Kidney glomerular epithelial cell (primary cell): ENCODE data around the gene SLC25A29.
"Not testable (repeated sequence)": the region's sequence is repeated elsewhere in the genome, so short reads cannot be mapped to it uniquely, and the experiment has no call there.

Experiments used
- DNase-seq: peaks from one replicate; lab custom pipeline; 2025; lab: John Stamatoyannopoulos, UW

Gene SLC25A29

DNA sequence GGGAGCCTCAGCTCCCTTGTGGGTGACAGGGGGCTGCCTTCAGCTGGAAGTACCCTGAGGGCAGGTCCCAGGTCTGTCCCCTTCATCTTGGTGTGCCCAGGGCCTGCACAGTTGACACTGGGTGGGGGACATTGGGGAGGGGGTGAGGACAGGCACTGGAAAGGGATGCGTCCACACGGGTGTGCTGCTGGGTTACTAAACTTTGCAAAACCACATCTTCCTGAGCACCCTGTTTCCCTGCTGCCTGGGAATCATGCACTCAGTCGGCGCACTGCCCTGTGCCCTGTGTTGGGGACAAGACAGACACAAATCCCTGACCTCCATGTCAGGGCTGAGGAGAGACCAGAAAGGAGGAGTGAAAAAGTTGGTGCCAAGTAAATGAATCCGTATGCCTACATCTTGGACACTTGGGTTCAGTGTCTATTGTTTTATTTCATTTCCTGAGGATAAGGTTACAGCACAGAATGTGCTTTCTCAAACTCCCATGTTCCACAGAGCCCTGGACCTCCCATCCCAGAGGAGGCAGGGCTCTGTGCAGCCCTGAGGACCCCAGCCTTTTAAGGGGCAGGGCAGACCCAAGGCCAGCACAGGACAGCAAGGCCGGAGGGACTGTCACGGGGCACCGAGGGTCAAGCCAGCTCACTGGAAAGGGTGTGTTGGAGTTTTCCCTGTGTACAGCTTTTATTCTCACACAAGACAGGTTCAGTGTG is 2.9 kb upstream of the SLC25A29 start:
- no peak for DNase-seq

DNA sequence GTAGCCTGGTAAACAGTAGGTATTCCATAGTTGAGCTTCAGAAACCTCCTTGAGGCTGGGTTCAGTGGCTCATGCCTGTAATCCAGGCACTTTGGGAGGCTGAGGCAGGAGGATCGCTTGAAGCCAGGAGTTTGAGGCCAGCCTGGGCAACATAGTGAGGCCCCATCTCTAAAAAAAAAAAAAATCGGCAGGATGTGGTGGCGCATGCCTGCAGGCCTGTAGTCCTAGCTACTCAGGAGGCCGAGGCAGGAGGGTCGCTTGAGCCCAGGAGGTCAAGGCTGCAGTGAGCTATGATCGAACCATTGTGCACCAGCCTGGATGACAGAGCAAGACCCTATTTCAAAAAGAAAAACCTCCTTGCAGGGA is 2.2 kb upstream of the SLC25A29 start:
- DNase-seq = not testable (repeated sequence)

DNA sequence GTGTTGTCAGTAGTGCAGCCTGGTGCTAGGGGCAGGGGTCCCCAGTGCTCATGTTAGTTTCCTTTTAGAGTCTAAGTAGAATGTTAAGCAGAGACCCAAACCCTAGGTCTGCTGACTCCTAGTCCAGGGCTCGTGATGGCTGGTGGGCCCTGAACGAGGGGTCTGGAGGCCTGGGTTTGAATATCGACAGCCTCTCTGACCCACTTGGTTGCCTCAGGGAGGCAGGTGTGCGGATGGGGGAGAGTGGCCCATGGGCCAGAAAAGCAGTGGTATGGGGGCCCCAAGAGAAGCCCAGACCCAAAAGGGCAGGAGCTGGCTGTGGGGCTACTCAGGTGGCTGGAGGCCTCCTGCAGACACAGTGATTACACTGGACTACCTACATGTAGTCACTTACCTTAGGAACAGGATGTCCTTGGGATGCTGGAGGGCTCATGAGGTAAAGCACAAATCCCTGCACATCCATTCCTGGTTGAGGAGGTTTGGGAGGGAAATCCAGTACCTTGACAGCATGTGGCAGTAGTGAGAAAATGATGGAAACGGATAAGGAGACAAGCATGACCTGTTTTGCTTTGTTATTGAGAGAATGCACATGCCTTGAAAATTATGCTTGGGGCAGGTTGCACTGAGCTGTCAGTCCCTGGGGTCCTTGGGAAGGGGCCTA is 1.7 kb upstream of the SLC25A29 start:
- DNase-seq = no peak

DNA sequence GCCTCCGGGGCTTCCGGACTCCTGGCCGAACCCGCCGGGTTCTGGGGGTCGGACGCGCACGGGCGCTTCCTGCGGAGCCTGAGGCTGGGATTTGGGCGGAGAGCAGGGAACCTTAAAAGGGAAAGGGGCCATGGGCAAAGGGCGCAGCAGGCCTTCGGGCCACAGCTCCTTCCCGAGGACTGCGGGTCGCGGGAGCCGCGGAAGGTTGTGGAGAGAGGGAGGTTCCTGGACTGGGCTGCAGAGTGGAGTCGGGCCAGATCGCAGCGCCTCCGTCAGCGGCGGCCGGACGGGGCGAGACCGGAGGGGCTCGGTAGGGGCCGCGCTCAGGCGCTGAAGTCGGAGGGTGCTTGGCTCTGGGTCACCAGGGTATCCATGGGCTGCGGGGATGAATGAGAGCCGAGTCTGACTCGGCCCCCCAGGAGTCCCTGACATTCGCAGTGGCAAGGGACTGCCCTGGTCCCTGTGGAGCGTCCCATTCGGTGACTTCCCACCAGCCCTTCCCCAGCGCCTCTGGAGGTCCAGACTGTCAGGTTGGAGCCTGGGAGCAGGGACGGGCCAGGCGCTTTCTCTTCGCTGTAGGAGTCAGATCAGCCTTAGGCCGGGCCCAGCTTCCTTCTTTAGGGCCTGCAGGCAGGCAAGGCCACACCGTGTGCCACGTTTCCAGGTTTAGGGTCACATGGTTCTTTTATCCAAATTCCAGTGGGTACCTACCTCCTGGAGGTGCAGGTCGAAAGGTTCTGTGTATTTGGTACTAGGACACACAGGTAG is 938 bp upstream of the SLC25A29 start:
- DNase-seq = no peak

DNA sequence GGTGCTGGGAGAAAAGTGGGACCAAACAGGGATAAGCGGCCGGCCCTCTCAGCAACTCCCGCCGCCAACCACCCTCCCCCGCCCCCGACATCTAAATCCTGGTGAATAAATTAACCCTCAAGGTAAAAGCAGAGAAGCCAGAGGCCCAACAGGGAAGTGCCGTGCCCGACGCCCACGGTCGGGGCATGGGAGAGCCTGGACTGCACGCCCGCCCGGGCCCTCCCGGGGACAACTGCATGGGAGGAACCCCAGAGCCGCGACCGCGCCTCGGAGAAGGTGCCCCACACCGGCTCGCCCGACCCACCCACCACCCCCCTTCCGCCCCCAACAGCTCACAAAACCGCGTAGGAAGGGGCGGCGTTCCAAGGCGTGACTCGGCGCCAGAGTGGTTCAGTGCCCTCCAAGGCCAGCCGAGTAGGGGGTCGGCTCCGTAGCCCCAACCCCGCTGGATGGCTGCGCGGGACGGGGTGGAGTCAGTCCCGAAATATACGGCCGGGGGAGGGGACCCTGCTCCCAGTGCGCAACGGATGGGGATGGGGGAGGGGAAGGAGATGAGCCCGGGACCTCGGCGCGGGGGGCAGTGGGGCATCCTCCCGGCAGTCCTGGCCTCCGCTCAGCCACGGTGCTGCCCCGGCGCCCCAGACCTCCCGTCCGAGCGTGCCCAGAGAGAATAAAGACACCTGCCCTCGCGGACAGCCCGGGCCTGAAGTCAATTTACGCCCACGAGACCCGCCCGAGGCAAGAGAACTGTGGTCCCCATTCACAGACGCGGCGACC is 732 bp downstream of the SLC25A29 start:
- peak; percentile 24 for DNase-seq

DNA sequence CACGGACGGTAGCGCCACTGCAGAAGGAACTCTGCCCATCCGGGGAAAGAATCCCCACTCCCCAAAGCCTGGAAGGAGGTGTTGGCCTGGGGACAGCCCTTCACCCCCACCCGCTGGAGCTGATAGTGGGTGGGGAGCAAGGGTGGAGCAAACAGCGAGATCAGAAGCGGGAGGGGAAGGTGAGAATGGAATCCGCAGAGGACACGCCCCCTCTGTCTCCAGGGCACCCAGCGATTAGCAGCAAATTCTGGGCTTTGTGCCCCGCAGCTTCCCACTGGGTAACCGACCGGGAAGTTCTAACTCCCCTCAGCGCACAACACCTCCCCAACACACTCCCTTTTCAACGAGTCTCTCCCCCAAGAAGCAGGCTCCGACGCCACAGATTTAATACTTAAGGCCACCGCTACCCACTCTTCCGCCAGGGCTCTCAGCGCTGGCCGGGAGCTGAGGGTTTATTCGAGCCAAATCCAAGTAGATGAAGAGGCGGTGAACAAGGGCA is 1.4 kb downstream of the SLC25A29 start:
- DNase-seq = peak; percentile 49

DNA sequence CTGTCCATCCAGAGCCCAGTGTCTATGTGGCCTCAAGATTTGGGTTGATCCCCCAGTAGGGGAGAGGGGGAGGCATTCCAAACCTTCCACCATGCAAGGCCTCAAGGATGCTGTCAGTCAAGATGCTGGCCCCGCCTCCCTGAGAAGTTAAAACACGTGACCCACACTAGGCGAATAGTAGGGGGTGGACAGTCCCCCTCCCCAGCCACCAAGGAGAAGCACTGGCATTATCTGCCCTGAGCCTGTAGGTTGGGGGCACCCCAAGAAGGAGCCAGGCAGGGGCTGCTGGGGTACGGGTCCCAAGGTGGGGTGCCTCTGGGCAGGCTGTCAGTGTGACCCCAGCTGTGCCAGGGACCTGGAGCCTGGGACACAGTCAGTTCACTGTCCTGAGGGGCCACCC is 2.3 kb downstream of the SLC25A29 start:
- DNase-seq = no peak

DNA sequence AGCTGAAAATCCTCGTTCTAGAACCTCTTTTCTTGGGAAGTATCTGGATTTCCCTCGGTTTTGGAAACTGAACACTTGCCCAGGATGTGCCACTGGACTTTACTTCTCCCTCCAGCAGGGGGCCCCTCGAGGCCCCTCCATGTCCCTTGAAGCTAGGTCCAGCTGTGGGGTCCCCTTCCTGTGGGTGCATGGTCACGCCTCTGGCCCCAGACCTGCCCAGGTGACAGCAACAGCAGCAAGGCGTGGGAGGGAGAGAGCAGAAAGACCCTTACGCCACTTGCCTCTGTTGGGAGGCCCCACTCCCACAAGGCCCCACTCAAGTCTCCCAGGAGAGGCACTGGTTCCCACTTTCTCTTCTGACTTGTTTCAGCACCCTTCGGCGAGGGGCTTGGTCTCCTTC is 3.1 kb downstream of the SLC25A29 start:
- no peak for DNase-seq

DNA sequence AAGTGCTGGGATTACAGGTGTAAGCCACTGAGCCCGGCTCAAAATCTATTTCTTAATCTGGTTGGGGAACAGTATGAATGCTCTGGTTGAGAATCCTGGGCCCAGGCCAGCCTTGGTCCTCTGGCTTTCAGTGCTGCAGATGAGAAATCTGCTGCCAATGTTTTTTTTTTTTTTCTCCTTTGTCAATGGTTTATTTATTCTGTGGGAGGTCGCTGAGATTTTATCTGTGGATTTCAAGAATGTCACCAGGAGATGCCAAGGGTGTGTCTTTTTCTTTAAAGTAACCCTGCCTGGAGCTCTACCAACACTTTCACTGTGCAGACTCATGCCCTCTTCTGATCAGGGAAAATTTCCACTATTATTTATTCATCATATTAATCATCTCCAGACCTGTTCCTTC is 3.6 kb downstream of the SLC25A29 start:
- DNase-seq = no peak

DNA sequence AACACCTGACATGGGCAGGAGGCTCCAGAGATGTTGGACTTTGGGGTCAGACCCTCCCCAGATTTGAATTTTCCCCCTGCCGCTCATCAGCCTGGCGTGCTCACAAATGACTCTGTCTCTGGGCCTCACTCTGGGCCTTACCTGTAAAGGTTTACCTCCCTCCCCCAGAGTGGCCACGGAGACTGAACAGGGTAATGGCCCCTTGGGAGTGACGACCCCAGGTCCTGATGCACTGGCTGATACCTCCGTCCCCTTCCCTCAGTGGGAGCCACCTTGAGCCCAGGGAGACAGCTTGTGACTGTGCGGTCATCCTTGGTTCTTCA is 7.0 kb downstream of the SLC25A29 start:
- no peak for DNase-seq

DNA sequence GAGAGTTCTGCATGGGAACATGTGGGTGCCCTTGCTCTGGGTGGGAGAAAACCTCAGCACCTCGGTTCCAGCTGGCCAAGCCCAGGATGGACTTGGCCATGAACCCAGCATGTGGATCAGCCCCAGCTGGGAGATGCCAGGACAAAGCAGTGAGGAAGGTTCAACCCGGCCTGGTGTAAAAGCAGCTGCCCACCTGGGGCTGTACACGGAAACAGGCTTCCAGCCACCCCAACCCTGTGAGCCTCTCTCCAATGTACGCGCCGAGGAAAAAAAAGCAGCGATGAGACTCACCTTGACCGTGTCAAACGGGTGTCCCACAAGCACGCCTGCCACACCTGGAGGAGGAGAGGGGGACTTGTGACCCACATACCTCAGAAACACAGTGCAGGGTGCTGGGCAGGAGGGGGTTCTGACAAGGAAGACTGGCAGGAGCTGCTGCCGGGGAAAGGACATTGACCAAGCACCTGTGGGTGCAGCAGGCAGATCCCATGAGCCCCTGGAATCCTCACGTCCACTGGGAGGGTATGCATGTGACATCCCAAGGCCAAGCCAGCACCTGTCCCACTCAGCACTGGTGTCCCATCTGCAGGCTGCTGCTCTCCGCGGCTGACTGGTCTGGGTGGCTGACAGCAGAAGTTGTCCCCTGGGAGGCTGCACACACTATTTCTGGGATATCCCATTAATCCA is 7.5 kb downstream of the SLC25A29 start:
- no peak for DNase-seq

DNA sequence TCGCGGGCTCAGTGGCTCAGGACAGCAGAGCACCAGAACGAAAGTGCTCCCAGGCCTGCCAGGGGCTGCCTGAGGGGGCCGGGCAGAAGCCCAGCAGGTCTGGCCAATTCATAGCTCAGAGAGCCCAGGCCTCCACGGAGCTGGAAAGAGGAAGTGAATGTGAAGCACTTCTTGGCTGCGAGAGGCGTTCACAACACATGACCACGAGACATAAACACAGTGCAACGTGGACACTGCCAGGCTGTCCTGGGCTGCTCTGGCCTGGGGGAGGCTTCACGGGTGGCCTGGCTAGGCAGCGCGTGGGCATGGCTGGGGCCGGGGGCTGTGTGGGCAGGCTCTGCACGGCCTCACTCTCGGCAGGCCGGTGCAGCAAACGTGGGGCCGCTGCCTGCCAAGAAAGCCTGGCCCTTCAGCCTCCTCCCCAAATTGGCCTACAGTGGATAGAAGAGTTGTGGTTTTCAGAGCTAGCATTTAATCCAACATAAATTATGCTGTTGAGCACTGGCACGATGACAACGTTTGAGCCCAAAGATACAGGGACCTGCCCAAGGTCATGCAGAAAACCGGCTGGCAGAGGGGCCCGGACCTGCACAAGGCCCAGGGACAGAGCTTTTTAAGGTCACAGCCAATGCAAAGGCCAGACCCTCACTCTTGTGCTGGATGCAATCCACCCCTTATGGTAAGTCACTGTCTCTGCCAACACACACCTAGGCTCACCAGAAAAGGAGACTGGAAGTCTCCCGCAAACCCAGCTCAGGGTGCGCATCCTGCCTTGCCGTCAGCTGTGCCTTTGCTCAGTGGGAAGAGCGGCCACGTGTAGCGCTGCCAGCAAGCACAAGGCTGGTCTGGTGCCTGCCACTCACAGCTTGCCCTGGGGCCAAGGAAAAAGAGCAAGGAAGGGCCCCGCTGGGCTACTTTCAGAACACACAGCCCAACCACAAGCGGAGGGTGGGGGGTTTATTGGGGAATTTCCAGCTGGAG is 8.6 kb downstream of the SLC25A29 start:
- no peak for DNase-seq

DNA sequence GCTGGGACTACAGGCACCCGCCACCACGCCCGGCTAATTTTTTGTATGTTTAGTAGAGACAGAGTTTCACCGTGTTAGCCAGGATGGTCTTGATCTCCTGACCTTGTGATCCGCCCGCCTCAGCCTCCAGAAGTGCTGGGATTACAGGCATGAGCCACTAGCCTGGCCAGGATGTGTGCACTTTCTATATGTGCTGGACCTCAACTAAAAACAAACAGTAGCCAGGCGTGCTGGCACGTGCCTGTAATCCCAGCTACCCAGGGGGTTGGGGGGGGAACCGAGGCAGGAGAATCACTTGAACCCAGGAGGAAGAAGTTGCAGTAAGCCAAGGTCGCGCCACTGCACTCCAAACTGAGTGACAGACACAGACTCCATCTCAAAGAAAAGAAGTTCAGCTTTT is 9.5 kb downstream of the SLC25A29 start:
- DNase-seq = not testable (repeated sequence)

DNA sequence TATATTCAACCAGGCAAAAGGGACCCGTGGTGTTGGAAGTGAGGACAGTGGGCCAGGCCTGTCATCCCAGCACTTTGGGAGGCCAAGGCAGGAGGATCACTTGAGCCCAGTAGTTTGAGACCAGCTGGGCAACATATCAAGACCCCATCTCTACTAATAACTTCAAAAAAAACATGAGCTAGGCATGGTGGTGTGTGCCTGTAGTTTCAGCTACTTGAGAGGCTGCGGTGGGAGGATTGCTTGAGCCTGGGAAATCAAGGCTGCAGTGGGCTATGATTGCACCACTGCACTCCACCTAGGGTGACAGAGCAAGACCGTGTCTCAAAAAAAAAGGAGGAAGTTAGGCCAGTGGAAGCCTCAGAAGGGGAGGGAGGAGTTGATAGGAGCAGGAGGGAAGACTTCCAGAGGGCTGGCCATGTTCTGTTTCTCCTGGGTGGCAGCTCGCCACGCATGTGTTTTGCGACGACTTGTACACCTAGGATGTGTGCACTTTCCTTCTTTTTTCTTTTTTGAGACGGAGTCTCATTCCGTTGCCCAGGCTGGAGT is 10.1 kb downstream of the SLC25A29 start:
- no peak for DNase-seq

DNA sequence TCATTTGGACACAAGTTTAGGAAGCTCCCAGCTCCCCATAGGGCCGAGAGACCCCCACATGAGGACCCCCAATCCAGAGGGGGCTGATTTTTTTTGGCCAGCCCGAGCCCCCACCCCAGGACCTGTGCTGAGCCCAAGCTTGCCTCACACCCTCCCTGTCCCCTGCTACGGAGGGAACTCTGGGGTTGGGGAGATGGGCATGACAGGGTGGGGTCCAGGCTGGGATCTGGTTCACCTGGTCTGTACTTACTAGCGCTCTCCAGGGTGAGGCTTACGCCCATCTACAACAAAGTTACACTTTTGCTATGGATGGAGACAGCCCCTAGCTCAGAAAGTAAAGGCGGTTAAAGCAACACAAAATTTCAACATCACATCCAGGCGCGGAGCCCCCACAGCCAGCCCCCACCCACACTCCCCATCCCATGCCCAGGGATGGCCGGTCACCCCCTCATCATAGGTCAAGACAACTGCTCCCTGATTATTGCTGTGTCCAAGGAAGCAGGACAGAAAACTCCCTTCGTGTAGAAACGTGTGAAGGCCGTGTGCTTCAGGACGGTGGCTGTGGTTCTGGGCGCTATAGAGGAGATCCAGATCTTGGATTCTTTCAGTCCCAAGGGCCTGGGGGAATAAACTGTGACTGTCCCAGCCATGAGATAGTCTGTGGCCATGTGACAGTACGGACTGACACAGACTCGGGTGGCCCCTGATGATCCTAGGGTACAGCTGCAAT is 10.7 kb downstream of the SLC25A29 start:
- DNase-seq = no peak

DNA sequence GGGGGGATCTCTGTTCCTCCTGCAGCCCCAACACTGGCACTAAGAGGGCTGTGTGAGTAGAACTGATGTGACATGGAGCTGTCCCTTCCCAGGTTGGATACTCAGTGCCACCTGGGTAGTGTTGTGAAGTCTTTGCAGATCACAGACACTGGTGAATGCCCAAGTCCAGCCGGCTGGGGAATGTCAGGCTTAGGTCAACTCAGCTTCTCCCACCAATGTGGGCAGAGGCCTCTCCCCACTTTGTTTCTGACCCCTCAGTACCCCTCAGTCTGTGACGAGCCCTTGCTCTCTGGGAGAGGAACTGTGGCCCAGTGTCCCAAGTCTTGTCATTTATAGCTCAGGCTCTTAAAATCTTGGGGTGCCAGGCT is 11.3 kb downstream of the SLC25A29 start:
- no peak for DNase-seq

DNA sequence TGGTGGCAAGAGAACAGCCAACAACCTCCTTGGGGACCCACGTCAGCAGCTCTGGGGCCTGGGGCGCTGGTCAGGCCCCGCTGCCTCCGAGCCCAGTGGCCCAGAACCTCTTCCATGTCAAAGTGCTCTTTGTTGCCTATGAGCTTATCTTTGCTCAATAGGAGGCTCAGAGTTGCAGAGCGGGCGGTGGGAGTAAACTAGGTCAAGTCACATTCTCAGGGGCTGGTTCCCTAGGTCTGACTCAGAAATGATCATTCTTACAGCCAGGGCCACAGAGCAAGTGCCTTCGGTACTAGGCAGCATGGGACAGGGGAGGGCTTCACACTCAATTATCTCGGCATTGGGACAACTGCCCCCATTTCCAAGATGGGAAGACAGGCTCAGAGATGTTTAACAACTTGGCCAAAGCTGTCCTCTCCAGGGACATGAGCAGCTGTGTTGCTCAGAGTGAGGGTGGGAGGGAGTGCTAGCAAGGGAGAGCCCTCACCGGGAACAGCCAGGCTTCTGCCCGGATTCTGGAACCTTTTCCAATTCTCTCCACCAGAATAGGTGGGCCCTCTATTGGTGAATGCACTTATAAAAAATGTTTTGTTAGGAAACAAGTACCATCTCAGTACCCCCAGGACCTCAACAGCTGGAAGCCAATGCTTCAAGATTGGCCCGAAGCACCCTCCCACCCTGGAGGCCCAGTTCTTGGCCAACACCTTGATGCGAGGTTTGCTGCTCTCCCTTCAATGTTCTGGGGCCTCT is 11.9 kb downstream of the SLC25A29 start:
- DNase-seq = no peak

DNA sequence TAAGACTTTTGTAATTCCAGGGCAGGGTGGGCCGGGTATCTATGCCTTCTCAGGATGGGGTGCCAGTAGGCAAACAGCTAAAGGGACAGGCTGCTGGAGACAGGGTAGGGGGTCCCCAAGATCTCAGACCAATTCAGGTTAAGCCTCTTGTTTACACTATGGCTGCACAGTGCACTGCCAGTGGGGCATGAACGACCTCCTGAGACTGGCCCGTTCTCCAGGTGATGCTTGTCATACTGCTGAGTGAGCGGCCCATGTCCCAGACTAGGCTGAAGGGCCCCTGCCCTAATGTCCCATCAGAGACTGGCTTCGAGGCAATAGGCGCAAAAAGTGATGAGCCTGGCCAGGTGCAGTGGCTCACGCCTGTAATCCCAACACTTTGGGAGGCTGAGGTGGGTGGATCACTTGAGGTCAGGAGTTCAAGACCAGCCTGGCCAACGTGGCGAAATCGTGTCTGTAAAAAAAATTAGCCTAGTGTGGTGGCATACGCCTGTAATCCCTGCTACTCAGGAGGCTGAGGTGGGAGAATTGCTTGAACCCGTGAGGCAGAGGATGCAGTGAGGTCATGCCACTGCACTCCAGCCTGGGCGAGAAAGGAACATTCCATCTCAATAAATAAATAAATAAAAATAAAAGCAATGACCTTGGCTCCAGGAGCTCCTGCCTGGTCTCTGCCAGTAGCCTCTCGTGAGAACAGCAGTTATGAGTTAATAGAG is 12.6 kb downstream of the SLC25A29 start:
- DNase-seq = no peak
